H9 (cell line): ENCODE results near the gene SELENOM. TPM values are rescaled to one million over a fixed set of nuclear protein-coding genes. Genes with fewer than 3 reads are reported as not detected.

Experiments
- DNase-seq: peaks from one replicate; pipeline ENCODE4 v3.0.0-alpha.2; 2017
- H2AFZ ChIP-seq: one replicate; pipeline ENCODE4 v1.6.1; 2013; ENCODE audit warnings: mild to moderate bottlenecking, low read length, control low read depth, moderate library complexity
- H2AK5ac ChIP-seq: 2 replicates; pipeline ENCODE4 v1.6.1; 2013; ENCODE audit warnings: low read length, control low read depth, mixed read lengths; ENCODE audit not compliant: insufficient read length
- H2BK120ac ChIP-seq: one replicate; pipeline ENCODE4 v1.6.1; 2013; ENCODE audit warnings: low read depth, mild to moderate bottlenecking, low read length, control low read depth, inconsistent platforms; ENCODE audit not compliant: poor library complexity, severe bottlenecking
- H2BK12ac ChIP-seq: 2 replicates; pipeline ENCODE4 v1.6.1; 2013; ENCODE audit warnings: low read length, control low read depth, mixed read lengths, low read depth; ENCODE audit not compliant: insufficient read length
- H2BK15ac ChIP-seq: 2 replicates; pipeline ENCODE4 v1.6.1; 2013; ENCODE audit warnings: low read depth, low read length, control low read depth
- H2BK20ac ChIP-seq: one replicate; pipeline ENCODE4 v1.6.1; 2013; ENCODE audit warnings: low read depth, mild to moderate bottlenecking, low read length, control low read depth, inconsistent platforms; ENCODE audit not compliant: poor library complexity, severe bottlenecking
- H2BK5ac ChIP-seq: 2 replicates; pipeline ENCODE4 v1.6.1; 2013; ENCODE audit warnings: low read length, control low read depth, mixed read lengths; ENCODE audit not compliant: insufficient read length
- H3K14ac ChIP-seq: 2 replicates; pipeline ENCODE4 v1.6.1; 2013; ENCODE audit warnings: low read length, control low read depth; ENCODE audit not compliant: insufficient read depth
- H3K18ac ChIP-seq: 2 replicates; pipeline ENCODE4 v1.6.1; 2013; ENCODE audit warnings: low read depth, mild to moderate bottlenecking, mixed read lengths, low read length, control low read depth; ENCODE audit not compliant: insufficient read length
- H3K23ac ChIP-seq: 2 replicates; pipeline ENCODE4 v1.6.1; 2013; ENCODE audit warnings: low read length, control low read depth, mixed read lengths, low read depth; ENCODE audit not compliant: insufficient read length
- H3K23me2 ChIP-seq: 2 replicates; pipeline ENCODE4 v1.6.1; 2013; ENCODE audit warnings: low read depth, mild to moderate bottlenecking, mixed read lengths, low read length, control low read depth; ENCODE audit not compliant: insufficient read length, poor library complexity, severe bottlenecking
- H3K27ac ChIP-seq: 2 replicates; pipeline ENCODE4 v1.5.1; 2013; ENCODE audit warnings: low read length, control low read depth, mixed read lengths, low read depth; ENCODE audit not compliant: insufficient read length
- H3K27me3 ChIP-seq: 2 replicates; pipeline ENCODE4 v1.6.1; 2013; ENCODE audit warnings: low read length, control low read depth, inconsistent platforms; ENCODE audit not compliant: insufficient read depth
- H3K4ac ChIP-seq: 2 replicates; pipeline ENCODE4 v1.6.1; 2013; ENCODE audit warnings: low read depth, mild to moderate bottlenecking, control low read depth, inconsistent platforms, low read length, moderate library complexity
- H3K4me1 ChIP-seq: 2 replicates; pipeline ENCODE4 v1.6.1; 2013; ENCODE audit warnings: low read length, control low read depth, inconsistent platforms; ENCODE audit not compliant: insufficient read depth
- H3K4me2 ChIP-seq: 2 replicates; pipeline ENCODE4 v1.6.1; 2013; ENCODE audit warnings: low read length, control low read depth, mixed read lengths; ENCODE audit not compliant: insufficient read length, insufficient read depth
- H3K56ac ChIP-seq: 2 replicates; pipeline ENCODE4 v1.6.1; 2013; ENCODE audit warnings: low read depth, mild to moderate bottlenecking, mixed read lengths, low read length, control low read depth; ENCODE audit not compliant: insufficient read length
- H3K79me1 ChIP-seq: 2 replicates; pipeline ENCODE4 v1.6.1; 2013; ENCODE audit warnings: low read depth, mild to moderate bottlenecking, moderate library complexity, low read length, control low read depth, inconsistent platforms; ENCODE audit not compliant: insufficient read depth, poor library complexity, severe bottlenecking
- H3K79me2 ChIP-seq: 2 replicates; pipeline ENCODE4 v1.6.1; 2013; ENCODE audit warnings: low read length, control low read depth, inconsistent platforms; ENCODE audit not compliant: insufficient read depth
- H3K9ac ChIP-seq: 2 replicates; pipeline ENCODE4 v1.6.1; 2013; ENCODE audit warnings: low read length, control low read depth, mixed read lengths; ENCODE audit not compliant: insufficient read length; ENCODE audit errors: extremely low read depth
- H3K9me3 ChIP-seq: one replicate; pipeline ENCODE4 v1.6.1; 2013; ENCODE audit warnings: low read depth, low read length, inconsistent platforms; ENCODE audit not compliant: control insufficient read depth
- H3T11ph ChIP-seq: one replicate; pipeline ENCODE4 v1.6.1; 2013; ENCODE audit warnings: mild to moderate bottlenecking, low read length, control low read depth, inconsistent platforms
- H4K20me1 ChIP-seq: one replicate; pipeline ENCODE4 v1.6.1; 2013; ENCODE audit not compliant: control insufficient read depth, insufficient read length, insufficient read depth
- H4K5ac ChIP-seq: 2 replicates; pipeline ENCODE4 v1.6.1; 2013; ENCODE audit warnings: low read depth, mild to moderate bottlenecking, mixed read lengths, low read length, control low read depth; ENCODE audit not compliant: insufficient read length
- H4K8ac ChIP-seq: replicated peaks from 2 replicates; pipeline ENCODE4 v1.6.1; 2013; ENCODE audit warnings: low read length, control low read depth, mixed read lengths, low read depth; ENCODE audit not compliant: insufficient read length
- H4K91ac ChIP-seq: 2 replicates; pipeline ENCODE4 v1.6.1; 2013; ENCODE audit warnings: low read depth, mild to moderate bottlenecking, moderate library complexity, mixed read lengths, low read length, control low read depth; ENCODE audit not compliant: insufficient read length
- H3K27ac Mint-ChIP-seq, 3 experiments: 2 replicates in 2 of 3; 3 replicates in 1 of 3; pipeline ENCODE4 v1.8.0; 2020 to 2021; ENCODE audit warnings: mixed read lengths in 3 of 3, mild to moderate bottlenecking in 1 of 3, moderate library complexity in 1 of 3
- H3K27me3 Mint-ChIP-seq: 2 replicates; pipeline ENCODE4 v1.8.0; 2021; ENCODE audit warnings: low read depth, mild to moderate bottlenecking, moderate library complexity, mixed read lengths
- H3K36me3 Mint-ChIP-seq, 3 experiments: 2 replicates in 2 of 3; 3 replicates in 1 of 3; pipeline ENCODE4 v1.8.0; 2020 to 2021; ENCODE audit warnings: low read depth in 3 of 3, mixed read lengths in 3 of 3; ENCODE audit not compliant: insufficient read depth in 1 of 3
- H3K4me1 Mint-ChIP-seq, 2 experiments: 2 replicates each; pipeline ENCODE4 v1.8.0; 2020; ENCODE audit warnings: mixed read lengths in 2 of 2
- H3K4me3 Mint-ChIP-seq, 2 experiments: 2 replicates in 1 of 2; 3 replicates in 1 of 2; pipeline ENCODE4 v1.8.0; 2020 to 2021; ENCODE audit warnings: mild to moderate bottlenecking in 2 of 2, mixed read lengths in 2 of 2, moderate library complexity in 1 of 2
- H3K9me3 Mint-ChIP-seq, 2 experiments: 2 replicates in 1 of 2; 3 replicates in 1 of 2; pipeline ENCODE4 v1.8.0; 2020; ENCODE audit warnings: mild to moderate bottlenecking in 2 of 2, mixed read lengths in 2 of 2, moderate library complexity in 1 of 2
- CTCF ChIP-seq: fragments of 200-600 bp; sonication (generic); conservative IDR thresholded peaks from 3 replicates; pipeline ENCODE4 v1.8.0; 2021; ENCODE audit warnings: antibody characterized with exemption, mild to moderate bottlenecking
- WGBS: extraction: QIAGEN DNeasy Blood & Tissue Kit; methylation state at CpG from one replicate; pipeline ENCODE4 v1.1.7; 2013; ENCODE audit warnings: missing lambda C conversion rate, low lambda C conversion rate, mixed read lengths; ENCODE audit not compliant: insufficient read length; ENCODE audit errors: extremely low coverage; 5-methylcytosine and 5-hydroxymethylcytosine counted together
- total RNA-seq: library from RNA; stranded (reverse); gene quantifications from 2 replicates; pipeline ENCODE4 v1.2.1, GENCODE V29; 2021

The SELENOM gene
- total RNA-seq, 1 experiment from 2014 or later: 18.6 TPM

GRCh38 chr22:31105282-31105929 is 2.0 kb downstream of the SELENOM start:
- no peak for TF ChIP-seq CTCF
- H2BK120ac ChIP-seq: no peak overlapping the region
- H3K36me3 Mint-ChIP-seq: peaks cover 0 to 1% (median 0%) of the 10 kb centered on the region in 3 experiments; a peak in 2 of 7 replicates
- H3K9ac ChIP-seq: no peak overlapping the region
- H2BK15ac ChIP-seq: no peak overlapping the region
- no peaks in the 10 kb centered on the region for H4K20me1 ChIP-seq
- H4K8ac ChIP-seq: no peak overlapping the region
- no peaks in the 10 kb centered on the region for H3K79me1 ChIP-seq
- no peak overlapping the region for H3K56ac ChIP-seq
- peak overlapping the region in 1 of 2 experiments; percentile 64; a peak in 3 of 5 replicates for H3K4me3 Mint-ChIP-seq
- H3K9me3 ChIP-seq: no peaks in the 10 kb centered on the region
- no peak overlapping the region for H2BK12ac ChIP-seq
- H3K9me3 Mint-ChIP-seq: 0 out of 5 replicates have a peak, but pooled peaks cover 0 to 2% of the 10 kb centered on the region in 2 experiments
- H3K4ac ChIP-seq: no peak overlapping the region
- H4K5ac ChIP-seq: no peak overlapping the region
- no peak overlapping the region for H3K27ac Mint-ChIP-seq
- no peak overlapping the region for H4K91ac ChIP-seq
- no peak overlapping the region for H3K14ac ChIP-seq
- H3K4me1 ChIP-seq: no peaks in the 10 kb centered on the region
- no peak overlapping the region for H2BK20ac ChIP-seq
- no peaks in the 10 kb centered on the region for H3K79me2 ChIP-seq
- no peak overlapping the region for H2AFZ ChIP-seq
- peaks cover 12% of the 10 kb centered on the region; the same call in 1 of the 2 replicates for H3K27me3 ChIP-seq
- no peak overlapping the region for H2BK5ac ChIP-seq
- peaks cover 12 to 30% of the 10 kb centered on the region in 2 experiments for H3K4me1 Mint-ChIP-seq
- no peak overlapping the region for H3K27ac ChIP-seq
- H3T11ph ChIP-seq: no peak overlapping the region
- no CpG with 5 or more reads among the region's 11 CpGs for WGBS
- H3K4me2 ChIP-seq: peak overlapping the region; percentile 0
- no peak for DNase-seq
- H3K27me3 Mint-ChIP-seq: peaks cover 27% of the 10 kb centered on the region
- H3K18ac ChIP-seq: no peak overlapping the region
- H3K23me2 ChIP-seq: peaks cover 8% of the 10 kb centered on the region
- H2AK5ac ChIP-seq: no peak overlapping the region
- H3K23ac ChIP-seq: no peak overlapping the region
